Central memory CD4-positive, alpha-beta T cell (primary cell): ENCODE results near the gene KMT2C.

ENCODE experiments used
- DNase-seq: peaks from one replicate; pipeline ENCODE4 v3.0.0; 2022

KMT2C gene

DNA sequence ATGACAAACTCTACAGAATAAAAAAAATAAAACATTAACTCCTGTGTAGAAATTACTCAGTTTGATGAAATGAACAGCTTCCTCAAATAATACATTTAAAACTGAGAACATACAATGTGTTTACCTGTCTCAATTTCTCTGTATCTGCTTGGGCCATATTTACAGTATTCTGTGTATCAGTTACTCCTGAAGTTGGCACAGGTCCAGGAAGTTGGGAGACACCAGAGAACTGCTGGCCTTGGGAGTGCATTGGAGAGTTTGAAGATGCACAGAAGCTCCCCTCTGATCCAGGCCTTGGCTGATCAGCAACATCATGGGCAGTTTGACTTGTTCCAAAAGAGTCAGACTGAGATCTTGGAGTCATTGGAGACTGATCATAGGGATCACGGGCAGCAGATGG, 255.2 kb downstream of the KMT2C start:
- no peak for DNase-seq

DNA sequence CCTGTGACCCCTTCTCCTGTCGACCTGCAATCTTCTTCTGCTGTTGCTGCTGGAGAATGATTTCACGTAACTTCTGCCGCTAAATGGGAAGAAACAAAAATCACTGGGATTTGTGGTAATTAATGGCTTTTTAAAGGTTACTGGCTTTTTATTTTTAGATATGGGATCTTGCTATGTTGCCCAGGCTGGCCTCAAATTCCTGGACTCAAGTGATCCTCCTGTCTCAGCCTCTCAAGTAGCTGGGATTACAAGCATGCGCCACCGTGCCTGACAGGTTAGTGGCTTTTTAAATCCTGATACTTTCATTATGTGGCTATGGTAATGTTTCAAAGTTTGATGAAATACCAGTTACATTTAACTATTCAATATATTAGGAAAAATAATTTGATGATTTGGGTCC, 255.8 kb downstream of the KMT2C start:
- DNase-seq, result no peak

DNA sequence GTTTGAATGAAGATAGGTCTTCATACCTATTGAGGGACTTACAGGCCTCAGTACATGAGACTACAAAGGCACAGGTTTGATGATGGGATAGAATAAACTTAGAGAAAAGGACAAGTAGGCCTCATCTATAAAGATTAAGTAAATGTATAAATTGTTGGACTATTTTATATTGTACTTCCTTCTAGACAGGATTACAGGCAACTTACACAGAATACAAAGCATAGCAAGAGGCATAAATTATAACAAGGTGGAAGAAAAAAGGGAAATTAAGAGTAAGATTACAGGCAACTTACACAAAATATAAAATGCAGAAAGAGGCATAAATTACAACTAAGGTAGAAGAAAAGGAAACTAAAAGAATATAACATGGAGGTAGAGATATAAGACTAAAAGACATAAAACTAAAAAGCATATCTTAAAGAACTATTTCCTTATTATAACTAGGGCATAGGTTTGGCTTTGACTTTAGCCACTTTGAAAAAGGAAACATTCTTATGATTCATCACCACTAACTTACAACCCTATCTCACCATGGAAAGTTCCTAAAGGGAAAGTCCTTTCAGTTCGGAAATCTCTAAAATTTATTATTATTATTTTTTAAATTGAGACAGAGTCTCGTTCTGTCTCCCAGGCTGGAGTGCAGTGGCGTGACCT, 257.3 kb downstream of the KMT2C start:
- DNase-seq, result no peak

DNA sequence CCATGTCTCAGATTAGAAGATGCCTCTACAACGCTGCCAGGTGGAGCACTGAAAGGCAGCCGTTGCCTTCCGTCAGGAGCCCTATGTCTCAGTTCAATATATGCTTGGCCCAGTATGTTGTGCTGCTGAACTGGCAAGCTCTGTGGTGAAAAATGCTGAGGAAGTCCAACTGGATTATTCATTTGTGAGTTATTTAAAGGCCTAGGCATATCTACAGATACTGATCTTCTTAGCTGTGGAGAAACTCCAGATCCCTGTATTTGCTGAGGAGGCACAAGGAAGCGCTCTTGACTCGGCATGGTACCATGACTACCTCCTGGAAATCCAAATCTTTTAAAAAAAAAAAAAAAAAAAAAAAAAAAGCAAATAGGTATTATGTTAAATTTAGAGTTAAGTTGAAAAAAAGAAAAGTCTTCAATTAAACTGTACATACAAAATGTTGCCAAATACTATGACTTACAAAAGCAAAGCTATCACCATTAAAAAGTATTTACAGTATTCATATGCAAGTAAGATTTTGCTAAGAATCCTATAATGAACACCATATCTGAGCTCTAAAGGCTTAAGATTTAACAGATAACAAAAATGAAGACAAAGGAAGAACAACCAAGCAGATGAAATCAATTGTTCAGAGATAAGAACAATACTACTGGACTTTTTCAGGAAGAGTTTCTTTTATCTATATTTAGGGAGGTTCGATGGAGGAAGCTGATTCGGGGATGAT, 258.0 kb downstream of the KMT2C start:
- DNase-seq, result no peak

DNA sequence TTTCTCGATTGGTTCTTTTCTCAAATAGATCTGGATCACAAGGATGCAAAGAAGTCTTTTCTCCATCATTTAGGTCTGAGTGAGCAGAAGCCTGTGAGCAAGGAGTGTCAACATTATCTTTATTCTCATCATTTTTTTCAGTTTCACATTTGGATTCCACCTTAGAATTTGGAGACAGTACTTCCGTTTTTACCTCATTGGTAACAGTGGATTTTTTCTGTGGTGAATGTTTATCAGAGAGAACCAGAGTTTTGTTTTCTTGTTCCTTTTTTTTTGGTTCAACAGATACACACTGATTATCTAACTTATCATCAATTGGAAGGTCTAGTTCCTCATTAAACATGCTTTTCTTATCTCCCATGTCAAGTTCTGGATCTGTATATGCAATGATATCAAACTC, 259.0 kb downstream of the KMT2C start:
- no peak for DNase-seq

DNA sequence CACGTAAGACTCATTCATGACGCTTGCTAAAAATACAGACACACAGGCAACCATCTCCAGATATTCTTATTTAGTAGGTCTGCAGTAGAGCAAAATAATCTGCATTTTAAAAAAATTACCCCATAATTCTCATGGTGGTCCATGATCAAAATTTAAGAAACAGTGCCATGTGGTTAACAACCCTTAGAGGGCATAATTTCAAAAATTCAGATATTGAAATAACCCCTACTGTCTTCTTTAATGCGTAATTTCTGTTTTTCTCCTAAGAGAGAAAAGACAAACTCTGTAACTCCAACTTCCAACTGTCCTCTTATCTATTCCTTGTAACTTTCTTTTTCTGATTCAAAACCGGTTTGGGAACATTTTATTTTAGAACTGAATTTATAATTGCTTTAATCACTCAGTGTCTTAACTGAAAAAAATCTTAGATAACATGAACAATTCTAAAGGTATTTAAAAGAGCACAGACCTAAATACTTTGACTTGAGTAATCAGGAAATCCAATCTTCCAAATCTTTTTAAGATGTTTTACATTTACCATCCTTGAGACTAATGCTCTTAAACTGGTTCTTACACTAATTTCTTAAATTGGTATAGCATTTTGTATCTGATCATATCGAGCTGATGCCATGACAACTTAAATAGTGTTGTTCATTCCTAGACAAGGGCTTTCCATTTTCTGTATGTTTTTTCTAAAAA, 262.3 kb downstream of the KMT2C start:
- no peak for DNase-seq

DNA sequence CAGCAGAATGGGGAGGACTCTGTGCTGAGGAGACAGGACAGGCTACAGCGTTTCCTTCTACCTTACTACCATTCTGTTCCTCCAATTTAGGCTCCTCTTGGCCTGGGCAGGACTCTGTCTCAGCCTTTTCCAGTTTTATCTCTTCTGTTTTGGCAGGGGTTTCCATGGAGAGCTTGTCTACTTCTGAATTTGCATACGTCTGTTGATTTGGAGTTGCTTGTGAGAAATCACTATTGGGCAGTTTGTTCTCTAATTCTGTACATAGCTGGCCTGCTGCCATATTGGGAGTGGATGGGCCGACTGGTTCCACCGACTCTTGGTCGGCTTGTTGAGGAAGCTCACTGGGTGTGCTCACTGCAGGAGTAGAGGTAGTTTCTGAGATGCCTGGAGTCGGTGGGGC, 273.5 kb downstream of the KMT2C start:
- DNase-seq, result no peak

DNA sequence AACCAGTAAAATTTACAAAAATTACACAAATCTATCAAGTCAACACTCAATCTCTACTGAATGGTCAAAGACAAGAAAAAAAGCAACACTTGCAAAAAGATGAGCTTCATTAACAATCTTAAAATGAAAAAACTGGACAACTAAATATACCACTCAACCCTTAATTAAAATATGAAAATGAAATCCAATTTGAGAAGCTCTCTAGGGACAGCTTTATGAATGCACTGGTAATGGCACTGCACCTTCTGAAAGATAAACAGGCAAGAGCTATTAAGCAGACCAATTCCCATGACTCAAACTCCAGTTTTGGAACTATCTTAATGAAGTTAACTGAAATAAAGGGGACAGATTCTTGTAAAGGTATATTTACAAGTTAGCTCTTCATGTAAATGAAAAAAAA, 274.6 kb downstream of the KMT2C start:
- no peak for DNase-seq

DNA sequence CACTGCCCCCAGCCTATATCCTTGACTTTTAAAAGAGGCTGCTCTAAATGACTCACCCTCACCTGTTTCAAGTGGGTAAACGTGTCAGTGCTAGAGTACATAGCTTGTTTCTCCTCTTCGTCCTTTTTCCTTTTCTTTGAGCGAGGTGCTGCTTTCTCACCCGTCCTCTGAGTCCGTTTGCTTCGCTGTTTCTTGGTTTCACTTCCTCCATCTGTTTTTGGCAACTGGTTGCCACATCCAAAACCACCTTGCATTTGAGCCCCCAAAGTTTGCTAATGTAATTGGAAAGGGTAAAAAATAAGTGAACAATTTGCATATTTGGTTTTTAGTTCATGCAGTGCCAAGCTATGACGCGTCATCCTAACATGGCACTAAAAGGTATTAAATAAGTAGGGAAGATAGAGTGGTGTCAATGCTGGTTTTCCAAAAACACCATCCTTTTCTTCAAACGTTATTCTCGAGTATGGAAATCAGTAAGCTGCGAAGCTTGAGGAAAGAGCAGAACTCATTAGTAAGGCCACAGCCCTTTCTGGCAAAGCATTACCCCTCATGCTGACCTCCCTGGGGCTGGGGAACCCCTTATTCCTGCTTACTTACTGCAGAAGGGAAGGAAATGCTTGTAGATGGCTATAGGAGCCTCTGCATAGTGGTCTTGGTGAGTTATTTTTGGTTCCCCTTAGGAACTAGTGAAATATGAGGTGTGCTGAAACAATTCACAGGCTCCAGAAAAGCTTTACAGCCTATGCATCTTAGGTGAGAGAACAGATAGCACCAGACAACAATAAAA, 276.8 kb downstream of the KMT2C start:
- no peak for DNase-seq

DNA sequence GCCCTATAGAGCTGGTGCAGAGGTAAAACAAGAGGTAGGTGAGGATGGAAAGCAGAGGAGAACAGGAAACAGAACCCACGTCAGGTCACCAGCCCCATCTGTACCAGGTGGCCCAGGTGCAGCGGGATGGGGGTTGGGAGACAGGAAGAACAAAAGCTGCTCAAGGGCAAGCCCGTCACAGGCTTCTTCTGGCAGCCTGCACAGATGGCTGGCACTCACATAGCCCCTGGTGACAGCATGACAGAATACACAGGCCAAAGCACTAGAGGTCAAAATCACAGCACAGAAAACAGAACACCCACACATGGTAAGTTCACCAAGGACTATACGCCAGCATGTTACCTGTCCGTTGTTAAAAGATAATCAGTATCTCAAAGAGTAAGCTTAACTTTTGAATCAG, 283.5 kb downstream of the KMT2C start:
- DNase-seq, result no peak

DNA sequence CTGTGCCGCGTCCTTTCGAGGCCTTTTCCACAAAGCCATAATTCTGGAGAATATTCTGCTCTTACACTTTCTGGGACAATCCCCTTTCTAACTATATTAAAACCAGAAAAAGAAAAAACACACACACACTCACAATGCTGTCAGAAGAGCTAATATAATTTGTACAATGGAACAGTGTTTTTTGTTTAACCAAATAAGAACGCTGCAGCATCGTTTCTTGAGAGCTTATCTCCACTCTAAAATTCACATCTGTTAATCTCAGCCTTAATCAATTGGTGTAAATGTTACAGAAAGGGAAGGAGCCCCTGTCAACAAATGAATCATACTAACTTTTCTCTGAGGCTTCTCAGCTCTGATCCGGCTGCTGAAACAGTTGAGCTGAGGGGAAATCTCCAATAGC, 286.4 kb downstream of the KMT2C start:
- DNase-seq, result no peak

DNA sequence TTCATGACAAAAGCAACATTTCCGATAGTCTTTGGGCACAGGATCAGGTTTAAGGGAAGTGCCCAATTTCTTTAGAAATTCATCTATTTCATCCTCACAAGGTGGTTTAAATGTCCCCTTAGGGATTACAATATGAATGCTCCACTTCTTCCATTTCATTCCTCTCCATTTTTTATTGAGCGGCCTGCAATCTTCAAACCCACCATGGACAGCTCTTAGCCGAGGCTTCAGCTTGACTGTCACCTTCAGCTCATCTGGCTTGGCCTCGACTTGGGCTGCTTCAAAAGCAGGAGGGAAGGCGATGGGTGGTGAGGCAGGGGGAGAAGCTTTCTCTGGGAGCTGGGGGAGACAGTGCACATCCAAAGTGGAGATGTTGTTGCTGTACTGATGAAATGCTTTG, 287.1 kb downstream of the KMT2C start:
- DNase-seq, result no peak

DNA sequence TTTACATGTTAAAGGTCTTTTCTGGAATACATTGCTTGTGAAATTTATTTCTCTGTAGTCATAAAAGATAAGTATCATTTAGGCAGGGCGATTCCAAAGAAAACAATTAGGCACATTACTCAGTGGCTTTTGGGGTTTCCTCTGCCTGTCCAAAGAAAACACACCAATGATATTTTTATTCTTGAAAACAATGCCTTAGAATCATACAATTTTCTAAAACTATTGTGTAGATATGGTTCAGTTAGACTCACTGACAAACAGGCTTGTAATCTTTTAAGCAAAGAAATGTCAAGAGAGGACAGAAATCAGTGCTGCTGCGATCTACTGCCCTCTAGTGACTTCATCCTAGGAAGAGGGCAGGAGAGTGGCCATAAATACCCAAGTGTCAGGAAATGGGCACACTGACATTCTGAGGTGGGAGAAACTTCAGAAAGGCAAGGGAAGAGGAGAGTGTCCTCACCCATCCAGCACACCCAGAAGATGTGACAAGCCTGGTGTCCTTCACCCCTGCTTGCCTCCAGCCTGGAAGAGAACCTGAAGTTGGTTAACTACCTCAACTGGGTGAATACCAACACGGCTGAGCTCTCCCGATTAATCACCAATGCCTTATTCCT, 289.8 kb downstream of the KMT2C start:
- DNase-seq, result peak; percentile 24

DNA sequence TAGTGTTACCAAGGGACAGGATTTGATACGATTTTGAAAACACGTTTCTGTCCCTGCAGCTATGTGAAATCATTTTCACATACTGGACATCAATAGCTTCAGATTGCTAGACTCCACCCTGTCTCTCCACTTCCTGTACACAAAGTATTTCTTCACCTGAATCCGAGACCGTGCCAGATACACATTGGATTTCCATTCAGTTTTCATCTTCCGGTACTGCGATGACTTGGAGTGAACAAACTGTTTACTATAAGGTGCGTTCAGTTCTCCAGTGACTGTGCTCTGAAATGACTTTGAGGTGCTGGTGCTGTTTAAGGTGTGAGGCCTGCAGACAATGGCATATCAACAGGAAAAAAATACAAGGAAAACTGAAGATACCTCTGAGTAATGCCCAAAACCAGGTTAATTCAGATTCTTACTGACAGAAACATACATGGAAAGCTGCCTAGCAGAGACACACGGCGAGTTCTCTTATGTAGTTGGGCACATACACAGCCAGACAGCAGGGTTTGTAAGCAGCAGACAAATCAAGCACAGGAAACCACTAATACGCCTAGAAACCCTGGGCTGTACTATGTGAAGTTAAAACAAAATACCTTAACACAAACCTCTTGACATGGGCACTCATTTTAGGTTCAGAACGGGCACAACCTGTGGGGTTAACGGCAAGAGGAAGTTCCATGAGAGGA, 291.1 kb downstream of the KMT2C start:
- peak; percentile 40 for DNase-seq

DNA sequence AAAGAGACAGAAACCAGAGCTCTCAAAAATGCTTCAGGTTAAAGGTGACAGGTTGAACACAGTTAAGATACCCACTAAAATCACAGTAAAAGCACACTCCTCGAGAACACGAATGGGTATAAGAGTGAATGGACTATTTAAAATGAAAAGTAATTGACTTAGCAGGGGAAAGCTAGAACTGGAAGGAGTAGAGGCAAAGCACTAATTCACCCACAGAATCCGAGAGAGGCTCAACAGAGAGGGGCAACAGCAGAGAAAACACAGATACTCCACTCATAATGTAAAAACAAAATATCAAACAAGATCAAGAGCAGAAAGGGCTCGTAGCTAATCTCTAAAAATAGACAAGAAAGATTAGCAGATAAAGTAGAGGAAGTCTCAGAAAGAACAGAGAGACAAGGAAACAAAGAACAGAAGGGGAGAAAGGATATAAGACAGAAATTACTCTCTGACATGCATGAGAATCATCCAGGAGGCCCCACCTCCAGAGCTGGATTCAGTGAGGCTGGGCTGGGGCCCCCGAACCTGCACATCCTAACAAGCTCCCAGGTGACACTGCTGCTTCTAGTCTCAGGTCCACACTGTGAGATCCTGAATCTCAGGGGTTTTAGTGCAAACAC, 292.7 kb downstream of the KMT2C start:
- no peak for DNase-seq

DNA sequence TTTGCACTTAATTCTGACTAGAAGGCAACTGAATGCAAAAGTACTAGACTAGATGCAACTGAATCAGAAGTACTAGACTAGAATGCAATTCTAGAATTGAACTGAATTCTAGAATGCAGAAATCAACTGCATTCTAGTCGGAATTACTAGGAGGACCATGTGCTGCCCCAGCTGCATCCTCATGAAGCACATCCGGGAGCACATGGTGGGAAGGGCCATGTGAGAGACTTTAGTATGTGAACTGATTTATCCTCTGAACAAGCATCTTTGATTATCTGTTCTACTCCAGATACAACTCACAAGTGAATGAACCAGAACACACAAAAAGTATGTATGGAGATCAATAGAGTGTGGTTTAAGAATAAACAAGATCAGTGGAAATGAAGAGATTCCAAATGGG, 295.2 kb downstream of the KMT2C start:
- no peak for DNase-seq

DNA sequence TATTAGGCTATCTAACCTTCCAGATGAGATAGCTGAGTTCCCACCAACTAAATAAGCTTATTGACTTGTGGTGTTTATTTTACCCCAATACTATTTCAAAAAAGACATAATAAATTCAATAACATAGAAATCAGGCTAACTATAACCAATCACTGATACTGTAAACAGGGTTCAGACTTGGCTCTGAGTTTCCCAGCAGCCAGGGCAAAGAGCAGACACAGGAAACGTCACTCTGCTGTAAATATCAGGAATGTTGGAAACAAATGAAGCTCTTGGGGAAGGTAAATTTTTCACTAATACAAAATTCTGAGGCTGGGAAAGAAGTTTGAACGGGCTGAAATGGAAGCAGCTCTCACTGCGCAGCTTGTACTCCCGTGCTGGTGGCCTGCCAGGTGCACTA, 295.7 kb downstream of the KMT2C start:
- DNase-seq, result no peak

DNA sequence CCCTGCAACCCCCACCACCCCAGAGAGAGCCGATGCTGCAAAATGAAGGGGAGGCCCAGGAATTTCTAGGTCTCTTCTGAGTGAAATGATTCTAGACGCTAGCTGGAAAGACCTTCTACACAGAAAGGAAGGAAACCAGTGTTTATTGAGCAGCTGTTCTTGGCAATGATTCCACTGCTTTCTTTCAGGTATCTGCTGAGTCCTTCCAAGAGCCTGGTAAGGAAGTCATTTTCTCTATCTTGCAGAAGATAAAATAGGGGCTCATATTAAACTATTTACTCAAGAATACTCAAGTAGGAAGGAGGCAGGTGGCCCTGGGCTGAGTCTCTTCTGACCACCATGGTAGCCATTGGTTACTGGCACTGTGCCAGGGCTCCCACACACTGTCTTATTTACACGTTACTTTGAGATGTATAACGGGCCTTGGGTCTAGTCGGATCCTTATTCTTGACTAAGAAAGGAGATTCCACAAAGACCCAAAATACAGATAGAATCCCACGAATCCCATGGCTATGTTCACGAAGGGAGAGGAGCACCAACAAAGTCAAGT, 298.3 kb downstream of the KMT2C start:
- DNase-seq, result no peak

DNA sequence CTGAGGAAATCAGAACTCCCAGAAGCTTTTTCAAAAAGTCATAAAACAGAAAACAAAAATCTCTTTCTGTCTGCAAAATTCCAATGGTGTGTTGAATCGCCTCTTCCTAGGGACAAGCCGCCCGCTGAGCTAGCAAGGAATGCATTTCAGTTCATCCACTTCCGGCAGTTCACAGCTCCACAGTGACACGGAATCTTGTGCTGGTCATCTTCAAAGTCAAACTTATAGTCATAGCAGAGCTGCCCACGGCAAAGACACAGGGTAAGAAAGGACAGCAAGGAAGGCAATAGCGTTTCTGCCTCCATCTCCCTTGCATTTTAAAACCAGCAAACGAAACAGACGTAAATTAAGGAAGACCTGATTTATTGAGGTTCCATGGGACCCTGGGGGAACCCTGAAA, 299.1 kb downstream of the KMT2C start:
- DNase-seq, result no peak

DNA sequence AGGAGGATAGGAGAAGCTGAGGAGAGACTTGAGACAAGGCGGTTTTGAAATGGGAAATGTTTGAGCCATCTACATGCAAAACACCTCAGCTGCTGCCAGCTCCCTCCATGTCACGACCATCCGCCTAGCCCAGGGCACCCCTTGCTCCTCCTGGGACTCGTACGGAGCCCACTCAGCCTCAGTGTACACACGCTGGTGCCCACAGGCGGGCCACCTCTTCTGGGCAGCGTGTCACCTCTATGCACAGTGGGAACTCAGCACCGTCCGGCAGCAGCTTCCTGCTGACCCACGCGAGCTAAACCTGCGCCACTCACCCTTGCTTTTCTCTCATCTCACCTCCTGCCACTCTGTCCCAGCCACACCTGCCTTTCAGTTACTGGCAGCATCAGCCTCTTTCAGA, 302.0 kb downstream of the KMT2C start:
- DNase-seq, result no peak

DNA sequence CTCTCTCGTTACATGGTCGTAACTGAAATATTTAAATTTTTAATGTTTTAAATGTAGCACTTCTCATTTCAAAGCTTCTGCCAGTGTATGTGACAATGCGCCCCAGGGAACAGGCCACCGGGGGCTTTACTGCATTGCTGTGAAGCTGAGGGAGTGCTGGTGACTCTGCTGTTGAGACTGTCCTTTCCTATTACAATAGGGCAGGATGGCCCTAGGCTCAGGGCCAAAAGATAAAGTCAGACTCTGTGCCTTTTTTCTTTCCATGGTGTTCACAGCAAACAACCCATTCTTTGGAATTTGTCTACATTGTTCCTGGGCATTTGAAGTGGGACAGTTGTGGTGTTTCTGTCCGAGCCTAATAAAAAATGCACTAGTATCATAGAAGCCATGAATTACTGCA, 303.0 kb downstream of the KMT2C start:
- DNase-seq, result no peak
